Measurements from ENCODE around the gene BRK1. TPM values are rescaled to one million over a fixed set of nuclear protein-coding genes. Genes with fewer than 3 reads are reported as not detected.

BRK1 gene
- total and polyA plus RNA-seq, 9 of the 15 experiments (the other 6 are each of a cell fraction or from before 2014, with no cell fraction given), result 105 to 634 (median 250) TPM

- TF ChIP-seq ARHGAP35 (IDR thresholded peaks at IDR 0.05; ENCODE audit: partially characterized antibody) (no peak), HINFP (tag; conservative IDR thresholded peaks at IDR 0.05; ENCODE audit: low read depth) (no peak), TCF7L2 (IDR thresholded peaks at IDR 0.05; ENCODE audit: low read depth, low read length) (no peak), CCNT2 (IDR thresholded peaks at IDR 0.05; ENCODE audit: borderline replicate concordance, extremely low read depth, insufficient read length, low read depth, low read length) (peak; percentile 36), ZNF263 (CRISPR knock-in tag; IDR thresholded peaks at IDR 0.05; ENCODE audit: borderline replicate concordance) (no peak; the same call in 1 of the 2 replicates), NCOA6 (IDR thresholded peaks at IDR 0.05) (no peak), TCFL5 (CRISPR knock-in tag; conservative IDR thresholded peaks at IDR 0.05) (no peak), NR2C2 (CRISPR knock-in tag; IDR thresholded peaks at IDR 0.05) (no peak), NR2C2 (tag; IDR thresholded peaks at IDR 0.05) (peak; percentile 28; the same call in 1 of the 2 replicates), KLF16 (IDR thresholded peaks at IDR 0.05) (no peak), ZBTB9 (CRISPR knock-in tag; IDR thresholded peaks at IDR 0.05) (peak; percentile 73; the same call in 1 of the 2 replicates), ATF1 (CRISPR knock-in tag; IDR thresholded peaks at IDR 0.05) (no peak), ATF1 (tag; IDR thresholded peaks at IDR 0.05) (peak; percentile 70), ZBTB40 (IDR thresholded peaks at IDR 0.05) (0 out of 2 replicates have a peak, but pooled peaks have one; percentile 11), ZBTB40 (CRISPR knock-in tag; IDR thresholded peaks at IDR 0.05) (no peak), ZSCAN32 (CRISPR knock-in tag; IDR thresholded peaks at IDR 0.05) (no peak)
Observed at GRCh38 chr3:10164546-10165393, 49.3 kb downstream of the BRK1 start, which contains the start of gene IRAK2 (continued).

Measured in K562 (cell line).